Gastrocnemius medialis (tissue), 4 donors: ENCODE data around the gene HARS1. TPM values are rescaled to one million over a fixed set of nuclear protein-coding genes. Genes with fewer than 3 reads are reported as not detected.

Source experiments
- ATAC-seq, 2 donors: fragments of 150-250 bp; one replicate each; pipeline ENCODE4 v1.9.1; 2016
- DNase-seq, 2 donors: peaks; one replicate each; pipeline ENCODE4 v3.0.0-alpha.2; 2019
- H3K27ac ChIP-seq, 4 donors: fragments of 200-600 bp; sonication (generic); 1 replicate in 1 of 4; 2 replicates in 3 of 4; pipeline ENCODE4 v1.5.1; 2016 to 2018; ENCODE audit warnings: mild to moderate bottlenecking in 2 of 4, moderate library complexity in 1 of 4
- H3K27me3 ChIP-seq, 3 donors: fragments of 200-600 bp; sonication (generic) in 2 of 3; 1 replicate in 1 of 3; 2 replicates in 2 of 3; pipeline versions ENCODE4 v1.5.1 to v1.6.0; 2016 to 2019; ENCODE audit warnings: mild to moderate bottlenecking in 1 of 3, moderate library complexity in 1 of 3
- H3K36me3 ChIP-seq, 2 donors: fragments of 200-600 bp; sonication (generic) in 1 of 2; one replicate each; pipeline ENCODE4 v1.5.1; 2017 to 2018
- H3K4me1 ChIP-seq, 2 donors: fragments of 200-600 bp; sonication (generic) in 1 of 2; one replicate each; pipeline ENCODE4 v1.5.1; 2016 to 2017; ENCODE audit warnings: mild to moderate bottlenecking in 2 of 2
- H3K4me3 ChIP-seq, 4 donors: fragments of 200-600 bp; sonication (generic) in 3 of 4; 1 replicate in 1 of 4; 2 replicates in 3 of 4; pipeline ENCODE4 v1.5.1; 2016 to 2019; ENCODE audit warnings: mild to moderate bottlenecking in 2 of 4
- H3K9me3 ChIP-seq, 3 donors: fragments of 200-600 bp; sonication (generic) in 2 of 3; 1 replicate in 1 of 3; 2 replicates in 2 of 3; pipeline ENCODE4 v1.5.1; 2016 to 2019
- CTCF ChIP-seq, 5 experiments: fragments of 450-650 bp in 3 of 5; fragments of 200-600 bp in 2 of 5; sonication (generic) in 2 of 5; IDR thresholded peaks in 4 of 5; conservative IDR thresholded peaks in 1 of 5; 1 replicate in 4 of 5; 2 replicates in 1 of 5; pipeline ENCODE4 v1.5.1; 2016 to 2019; ENCODE audit warnings: antibody characterized with exemption in 5 of 5, mild to moderate bottlenecking in 3 of 5, moderate library complexity in 3 of 5
- POLR2A ChIP-seq, 2 donors: fragments of 450-650 bp; IDR thresholded peaks; one replicate each; pipeline ENCODE4 v1.6.1; 2017; ENCODE audit warnings: antibody characterized with exemption in 2 of 2, mild to moderate bottlenecking in 2 of 2, moderate library complexity in 2 of 2
- in situ Hi-C, 4 donors: fragments of 200-750 bp; cut with MboI; loops; one replicate each; pipeline versions ENCODE4 v1.15.0 to v1.8.0; 2017; ENCODE audit warnings: low sequenced_read_pairs in 4 of 4
- intact Hi-C: fragments of 100-400 bp; cut with DNase I; formaldehyde crosslinking; loops from one replicate; pipeline ENCODE4 v1.15.1; 2023; ENCODE audit warnings: low total_unique reads
- total RNA-seq, 4 donors: library from RNA; depleted of rRNA; stranded (reverse); fragments of >200 nt; gene quantifications; one replicate each; pipeline versions ENCODE4 v1.1.0 to v1.2.3, GENCODE V29; 2016

Gene HARS1
- total RNA-seq, 4 donors from 2014 or later = 38.2 to 72.9 (median 59.4) TPM

- no peak for TF ChIP-seq POLR2A (IDR thresholded peaks at IDR 0.05)
- no peak for TF ChIP-seq CTCF (IDR thresholded peaks at IDR 0.05 in 4 of 5, conservative IDR thresholded peaks at IDR 0.05 in 1 of 5)
- H3K9me3 ChIP-seq = no peaks in the 10 kb centered on the region
- no peaks in the 10 kb centered on the region for H3K36me3 ChIP-seq
- intact Hi-C loops = loop anchor here (2.0 to 5.0 kb wide), 4 partner anchors 69 to 265 kb away; partner anchors contain the start of genes APBB3, EIF4EBP3 and SLC35A4
- no peak for ATAC-seq
- peaks cover 17 to 19% of the 10 kb centered on the region in 2 donors for H3K4me1 ChIP-seq
- H3K27ac ChIP-seq = no peak overlapping the region
- H3K27me3 ChIP-seq = no peaks in the 10 kb centered on the region
- in situ Hi-C loops = loop anchor here in 2 of 4 donors (10.0 kb wide), 2 partner anchors 53 to 63 kb away; no protein-coding TSS in a partner anchor
- no peak for DNase-seq
- no peak overlapping the region for H3K4me3 ChIP-seq
These were observed 53.6 kb downstream of the HARS1 start for GRCh38 chr5:140637371-140638100.

GRCh38 chr5:140635291-140636257, 55.6 kb downstream of the HARS1 start:
- intact Hi-C loops (loop anchor here (5.0 kb wide), 1 partner anchor 263 kb away; no protein-coding TSS in a partner anchor), in situ Hi-C loops (loop anchor here in 2 of 4 donors (10.0 kb wide), 2 partner anchors 51 to 61 kb away; no protein-coding TSS in a partner anchor)
- no peaks in the 10 kb centered on the region for H3K36me3 ChIP-seq
- H3K9me3 ChIP-seq = no peaks in the 10 kb centered on the region
- H3K4me1 ChIP-seq = peaks cover 20 to 24% of the 10 kb centered on the region in 2 donors
- DNase-seq (no peak), ATAC-seq (no peak)
- no peak overlapping the region for H3K4me3 ChIP-seq
- no peak overlapping the region for H3K27ac ChIP-seq
- no peaks in the 10 kb centered on the region for H3K27me3 ChIP-seq
- no peak for TF ChIP-seq CTCF (IDR thresholded peaks at IDR 0.05 in 4 of 5, conservative IDR thresholded peaks at IDR 0.05 in 1 of 5)
- TF ChIP-seq POLR2A (IDR thresholded peaks at IDR 0.05) = no peak

- H3K27ac ChIP-seq = no peak overlapping the region
These were observed 57.1 kb downstream of the HARS1 start for GRCh38 chr5:140634103-140634502.

More at GRCh38 chr5:140634103-140634502, 57.1 kb downstream of the HARS1 start:
- TF ChIP-seq POLR2A (IDR thresholded peaks at IDR 0.05) (no peak), CTCF (IDR thresholded peaks at IDR 0.05 in 4 of 5, conservative IDR thresholded peaks at IDR 0.05 in 1 of 5) (no peak)
- intact Hi-C loops (no loop called here), in situ Hi-C loops (loop anchor here in 3 of 4 donors (5.0 to 10.0 kb wide), 3 partner anchors 49 to 59 kb away; no protein-coding TSS in a partner anchor)
- H3K4me1 ChIP-seq = peaks cover 13 to 17% of the 10 kb centered on the region in 2 donors
- no peaks in the 10 kb centered on the region for H3K36me3 ChIP-seq
- H3K27me3 ChIP-seq = no peaks in the 10 kb centered on the region
- no peak for ATAC-seq
- no peak overlapping the region for H3K4me3 ChIP-seq
- no peak for DNase-seq
- H3K9me3 ChIP-seq = no peaks in the 10 kb centered on the region
